Measurements from ENCODE around the gene LAMA5. TPM values are rescaled to one million over a fixed set of nuclear protein-coding genes. Genes with fewer than 3 reads are reported as not detected.

LAMA5 gene
- total RNA-seq, 1 donor from 2014 or later: 601 TPM

DNA sequence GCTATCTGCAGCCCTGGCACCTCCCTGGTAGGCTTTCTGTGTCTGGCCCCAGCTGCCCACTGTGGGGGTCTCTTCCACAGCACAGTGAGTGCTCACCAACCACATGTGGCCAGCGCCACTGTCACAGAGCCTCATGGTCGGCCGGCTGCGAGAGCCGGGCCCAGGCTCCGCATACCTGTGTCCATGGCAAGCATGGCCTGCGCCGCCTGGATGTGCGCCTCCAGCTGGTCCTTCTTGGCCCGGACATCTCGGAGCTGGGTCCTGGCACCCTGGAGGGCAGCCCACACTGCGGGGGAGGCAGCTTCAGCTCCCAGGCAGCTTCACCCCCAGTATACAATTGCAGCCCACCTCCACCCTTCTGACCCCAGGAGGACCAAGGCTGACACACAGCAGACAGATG, 51.3 kb downstream of the LAMA5 start:
- H3K9me3 Mint-ChIP-seq: no peaks in the 10 kb centered on the region

DNA sequence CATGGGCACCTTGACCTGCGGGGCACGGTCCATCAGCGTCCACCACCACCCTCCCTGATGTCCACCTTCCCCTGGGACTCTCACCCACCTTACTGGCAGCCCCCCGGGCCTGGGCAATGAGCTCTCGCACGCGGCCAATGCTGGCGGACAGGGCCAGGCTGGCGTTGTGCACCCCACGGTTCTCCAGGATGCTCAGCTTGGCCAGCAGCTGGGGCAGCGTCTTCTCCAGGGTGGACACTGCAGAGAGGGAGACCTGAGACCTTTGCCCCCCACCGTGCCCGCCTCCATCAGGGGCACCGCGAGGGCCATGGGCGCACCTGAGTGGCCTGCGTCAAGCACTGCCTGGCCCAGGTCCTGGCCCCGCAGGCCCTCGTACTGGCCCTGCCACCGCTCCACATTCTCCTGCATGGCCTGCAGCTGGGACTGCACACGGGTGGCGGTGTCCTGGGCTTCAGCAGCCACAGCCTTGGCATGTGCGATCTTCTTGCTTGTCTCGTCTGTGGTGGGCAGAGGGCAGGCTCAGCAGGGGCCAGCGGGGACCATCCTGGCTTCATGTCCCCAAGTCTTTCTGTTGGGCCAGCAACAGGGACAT, 52.3 kb downstream of the LAMA5 start:
- Mint-ChIP-seq H3K27ac (no peak overlapping the region), H3K27me3 (ENCODE audit: low read depth) (no peaks in the 10 kb centered on the region), H3K9me3 (no peaks in the 10 kb centered on the region), H3K36me3 (peaks cover 17% of the 10 kb centered on the region), H3K4me3 (no peak overlapping the region), H3K4me1 (no peaks in the 10 kb centered on the region)
- TF ChIP-seq, protein P1, sequence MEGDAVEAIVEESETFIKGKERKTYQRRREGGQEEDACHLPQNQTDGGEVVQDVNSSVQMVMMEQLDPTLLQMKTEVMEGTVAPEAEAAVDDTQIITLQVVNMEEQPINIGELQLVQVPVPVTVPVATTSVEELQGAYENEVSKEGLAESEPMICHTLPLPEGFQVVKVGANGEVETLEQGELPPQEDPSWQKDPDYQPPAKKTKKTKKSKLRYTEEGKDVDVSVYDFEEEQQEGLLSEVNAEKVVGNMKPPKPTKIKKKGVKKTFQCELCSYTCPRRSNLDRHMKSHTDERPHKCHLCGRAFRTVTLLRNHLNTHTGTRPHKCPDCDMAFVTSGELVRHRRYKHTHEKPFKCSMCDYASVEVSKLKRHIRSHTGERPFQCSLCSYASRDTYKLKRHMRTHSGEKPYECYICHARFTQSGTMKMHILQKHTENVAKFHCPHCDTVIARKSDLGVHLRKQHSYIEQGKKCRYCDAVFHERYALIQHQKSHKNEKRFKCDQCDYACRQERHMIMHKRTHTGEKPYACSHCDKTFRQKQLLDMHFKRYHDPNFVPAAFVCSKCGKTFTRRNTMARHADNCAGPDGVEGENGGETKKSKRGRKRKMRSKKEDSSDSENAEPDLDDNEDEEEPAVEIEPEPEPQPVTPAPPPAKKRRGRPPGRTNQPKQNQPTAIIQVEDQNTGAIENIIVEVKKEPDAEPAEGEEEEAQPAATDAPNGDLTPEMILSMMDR (IDR thresholded peaks at IDR 0.05; ENCODE audit: unreplicated experiment): no peak
- no peak for DNase-seq (ENCODE audit: low spot score in 2 of 2, unreplicated experiment in 2 of 2)

More for the DNA sequence above, 51.3 kb downstream of the LAMA5 start:
- Mint-ChIP-seq H3K4me1 (no peaks in the 10 kb centered on the region), H3K27me3 (ENCODE audit: low read depth) (no peaks in the 10 kb centered on the region), H3K4me3 (no peak overlapping the region), H3K27ac (no peak overlapping the region), H3K36me3 (peaks cover 21% of the 10 kb centered on the region)
- TF ChIP-seq, protein P1 (IDR thresholded peaks at IDR 0.05; ENCODE audit: unreplicated experiment): no peak
- DNase-seq (ENCODE audit: low spot score in 2 of 2, unreplicated experiment in 2 of 2): no peak

DNA sequence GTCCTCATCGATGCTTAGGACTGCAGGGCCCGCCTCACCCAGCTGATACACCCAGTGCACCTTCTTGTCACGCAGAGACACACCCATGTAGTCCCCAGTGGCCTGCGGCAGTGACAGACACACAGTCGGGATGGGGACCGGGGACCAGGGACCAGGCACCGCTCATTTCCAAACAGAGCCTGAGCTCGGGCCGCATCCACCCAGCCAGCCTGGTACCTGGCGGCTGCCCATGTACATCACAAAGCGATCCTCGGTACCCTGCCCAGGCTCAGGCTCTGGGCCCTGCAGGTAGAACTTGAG, 52.8 kb downstream of the LAMA5 start:
- Mint-ChIP-seq H3K36me3 (peaks cover 13% of the 10 kb centered on the region), H3K4me1 (no peaks in the 10 kb centered on the region), H3K27me3 (ENCODE audit: low read depth) (no peaks in the 10 kb centered on the region), H3K27ac (no peak overlapping the region), H3K9me3 (no peaks in the 10 kb centered on the region), H3K4me3 (no peak overlapping the region)
- no peak for DNase-seq (ENCODE audit: low spot score in 2 of 2, unreplicated experiment in 2 of 2)
- TF ChIP-seq, protein P1 (IDR thresholded peaks at IDR 0.05; ENCODE audit: unreplicated experiment): no peak

DNA sequence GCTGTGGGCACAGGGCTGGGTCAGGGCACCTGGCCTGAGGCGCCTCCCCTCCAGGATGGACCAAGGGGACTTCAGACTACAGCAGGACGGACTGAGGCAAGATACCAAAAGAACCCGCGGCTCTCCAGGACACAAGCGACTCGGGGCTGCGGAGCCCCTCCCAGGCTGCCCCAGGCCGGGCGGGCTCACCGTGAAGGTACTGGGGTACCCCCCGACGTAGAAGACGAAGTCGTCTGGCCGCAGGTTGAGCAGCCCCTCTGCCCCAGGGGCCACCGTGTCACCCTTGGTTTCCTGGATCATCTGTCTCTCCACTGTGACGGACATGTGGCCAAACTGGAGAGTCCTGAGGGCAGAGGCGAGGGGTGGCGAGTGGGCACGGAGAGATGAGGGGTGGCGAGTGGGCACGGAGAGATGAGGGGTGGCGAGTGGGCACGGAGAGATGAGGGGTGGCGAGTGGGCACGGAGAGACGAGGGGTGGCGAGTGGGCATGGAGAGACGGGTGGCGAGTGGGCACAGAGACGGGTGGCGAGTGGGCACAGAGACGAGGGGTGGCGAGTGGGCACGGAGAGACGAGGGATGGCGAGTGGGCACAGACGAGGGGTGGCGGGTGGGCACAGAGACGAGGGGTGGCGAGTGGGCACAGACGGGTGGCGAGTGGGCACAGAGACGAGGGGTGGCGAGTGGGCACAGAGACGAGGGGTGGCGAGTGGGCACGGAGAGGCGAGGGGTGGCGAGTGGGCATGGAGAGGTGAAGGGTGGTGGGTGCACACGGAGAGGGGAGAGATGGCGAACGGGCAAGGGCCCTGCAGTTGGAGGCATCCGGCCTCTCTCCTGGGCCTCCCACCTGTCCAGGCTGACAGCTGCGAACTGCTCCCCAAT, 53.4 kb downstream of the LAMA5 start:
- H3K4me3 Mint-ChIP-seq: no peak overlapping the region
- no peaks in the 10 kb centered on the region for H3K27me3 Mint-ChIP-seq (ENCODE audit: low read depth)
- H3K36me3 Mint-ChIP-seq: peaks cover 10% of the 10 kb centered on the region
- DNase-seq (ENCODE audit: low spot score in 2 of 2, unreplicated experiment in 2 of 2): no peak
- TF ChIP-seq, protein P1 (IDR thresholded peaks at IDR 0.05; ENCODE audit: unreplicated experiment): no peak
- H3K4me1 Mint-ChIP-seq: no peaks in the 10 kb centered on the region
- no peaks in the 10 kb centered on the region for H3K9me3 Mint-ChIP-seq
- no peak overlapping the region for H3K27ac Mint-ChIP-seq

DNA sequence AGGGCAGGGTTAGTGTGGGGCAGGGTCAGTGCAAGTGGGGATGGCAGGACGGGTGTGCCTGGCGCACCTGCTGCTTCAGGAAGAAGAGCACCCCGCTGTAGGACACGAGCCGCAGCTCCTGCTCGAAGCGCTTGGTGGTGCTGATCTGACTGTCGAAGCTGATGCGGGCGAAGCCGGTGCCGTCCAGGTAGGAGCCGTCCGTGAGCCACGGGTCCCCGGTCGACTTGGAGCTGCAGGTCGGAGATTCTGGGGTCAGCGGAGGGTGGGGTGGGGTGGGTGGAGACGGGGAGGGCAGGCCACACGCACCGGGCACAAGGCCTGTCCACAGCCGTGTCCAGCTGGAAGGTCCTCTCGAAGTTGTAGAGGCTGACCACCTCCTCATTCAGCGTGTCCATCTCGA, 54.1 kb downstream of the LAMA5 start:
- DNase-seq (ENCODE audit: low spot score in 2 of 2, unreplicated experiment in 2 of 2): no peak
- Mint-ChIP-seq H3K4me3 (no peak overlapping the region), H3K9me3 (no peaks in the 10 kb centered on the region), H3K27ac (no peak overlapping the region), H3K4me1 (no peaks in the 10 kb centered on the region), H3K36me3 (peaks cover 10% of the 10 kb centered on the region), H3K27me3 (ENCODE audit: low read depth) (no peaks in the 10 kb centered on the region)
- TF ChIP-seq, protein P1 (IDR thresholded peaks at IDR 0.05; ENCODE audit: unreplicated experiment): no peak
